ENCODE results near the gene PIK3C2G.

The PIK3C2G gene

GRCh38 chr12:18552829-18553228, 291.5 kb downstream of the PIK3C2G start:
- no peak overlapping the region for H3K4me3 ChIP-seq (ENCODE audit: low read depth in 1 of 2, low read length in 2 of 2)
- no peaks in the 10 kb centered on the region for H4K20me1 ChIP-seq (ENCODE audit: insufficient read depth, low read length)
- no peak overlapping the region for H3K9ac ChIP-seq (ENCODE audit: low read depth, low read length)
- no peak overlapping the region for H2AFZ ChIP-seq (ENCODE audit: low read depth, low read length)
- no peak overlapping the region for H3K4me2 ChIP-seq (ENCODE audit: insufficient read depth, low read length)
- no peaks in the 10 kb centered on the region for H3K27me3 ChIP-seq (ENCODE audit: insufficient read depth, low read length, poor library complexity)
- no peak overlapping the region for H3K27ac ChIP-seq (ENCODE audit: low read length)
- no peaks in the 10 kb centered on the region for H3K9me3 ChIP-seq (ENCODE audit: insufficient read depth, low read length, severe bottlenecking)
- ATAC-seq (ENCODE audit: insufficient read depth, low read depth) (no peak), DNase-seq (no peak)
- no peaks in the 10 kb centered on the region for H3K79me2 ChIP-seq (ENCODE audit: insufficient read depth, low read length)
- TF ChIP-seq CTCF (IDR thresholded peaks at IDR 0.05; ENCODE audit: borderline replicate concordance, extremely low read depth, low read length, poor library complexity, severe bottlenecking) (peak; percentile 20), EZH2 (IDR thresholded peaks at IDR 0.05; ENCODE audit: borderline replicate concordance, low read depth, low read length, severe bottlenecking) (no peak)
- H3K36me3 ChIP-seq (ENCODE audit: insufficient read depth, low read length) = no peaks in the 10 kb centered on the region
- H3K4me1 ChIP-seq (ENCODE audit: insufficient read depth, low read length) = no peaks in the 10 kb centered on the region

DNA sequence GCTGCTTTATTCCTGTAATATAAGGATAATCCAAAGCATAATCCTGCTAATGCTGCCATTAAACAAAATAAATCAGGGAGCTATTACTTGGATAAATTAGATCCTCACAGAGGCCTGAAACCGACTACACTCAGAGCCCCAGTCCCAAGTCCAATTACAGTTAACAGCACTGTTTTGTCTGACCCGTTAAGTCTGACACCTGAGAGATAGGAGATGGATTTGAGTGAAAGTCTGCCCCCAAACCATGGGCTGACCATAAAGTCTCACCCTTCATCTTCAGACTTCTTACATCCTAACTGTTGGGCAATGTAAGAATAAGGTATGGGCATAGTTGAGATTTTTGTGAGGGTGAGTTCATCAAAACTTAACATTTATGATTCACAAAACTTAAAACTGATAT, 294.8 kb downstream of the PIK3C2G start:
- H3K9ac ChIP-seq (ENCODE audit: low read depth, low read length) = no peak overlapping the region
- H3K9me3 ChIP-seq (ENCODE audit: insufficient read depth, low read length, severe bottlenecking) = no peaks in the 10 kb centered on the region
- no peak overlapping the region for H3K4me2 ChIP-seq (ENCODE audit: insufficient read depth, low read length)
- no peaks in the 10 kb centered on the region for H4K20me1 ChIP-seq (ENCODE audit: insufficient read depth, low read length)
- H3K27me3 ChIP-seq (ENCODE audit: insufficient read depth, low read length, poor library complexity) = no peaks in the 10 kb centered on the region
- H2AFZ ChIP-seq (ENCODE audit: low read depth, low read length) = no peak overlapping the region
- H3K79me2 ChIP-seq (ENCODE audit: insufficient read depth, low read length) = no peaks in the 10 kb centered on the region
- no peaks in the 10 kb centered on the region for H3K36me3 ChIP-seq (ENCODE audit: insufficient read depth, low read length)
- TF ChIP-seq EZH2 (IDR thresholded peaks at IDR 0.05; ENCODE audit: borderline replicate concordance, low read depth, low read length, severe bottlenecking) = no peak
- no peak for TF ChIP-seq CTCF (IDR thresholded peaks at IDR 0.05; ENCODE audit: borderline replicate concordance, extremely low read depth, low read length, poor library complexity, severe bottlenecking)
- ATAC-seq (ENCODE audit: insufficient read depth, low read depth) (no peak), DNase-seq (no peak)
- H3K4me3 ChIP-seq (ENCODE audit: low read depth in 1 of 2, low read length in 2 of 2) = no peak overlapping the region
- H3K27ac ChIP-seq (ENCODE audit: low read length) = no peak overlapping the region
- no peaks in the 10 kb centered on the region for H3K4me1 ChIP-seq (ENCODE audit: insufficient read depth, low read length)

GRCh38 chr12:18559242-18559641, 297.9 kb downstream of the PIK3C2G start:
- Histone ChIP-seq H3K27ac (ENCODE audit: low read length) (no peak overlapping the region), H3K27me3 (ENCODE audit: insufficient read depth, low read length, poor library complexity) (no peaks in the 10 kb centered on the region), H3K79me2 (ENCODE audit: insufficient read depth, low read length) (no peaks in the 10 kb centered on the region), H3K4me1 (ENCODE audit: insufficient read depth, low read length) (no peaks in the 10 kb centered on the region), H3K9me3 (ENCODE audit: insufficient read depth, low read length, severe bottlenecking) (no peaks in the 10 kb centered on the region), H3K9ac (ENCODE audit: low read depth, low read length) (no peak overlapping the region), H3K4me3 (ENCODE audit: low read depth in 1 of 2, low read length in 2 of 2) (no peak overlapping the region), H4K20me1 (ENCODE audit: insufficient read depth, low read length) (no peaks in the 10 kb centered on the region), H3K4me2 (ENCODE audit: insufficient read depth, low read length) (no peak overlapping the region), H3K36me3 (ENCODE audit: insufficient read depth, low read length) (no peaks in the 10 kb centered on the region), H2AFZ (ENCODE audit: low read depth, low read length) (no peak overlapping the region)
- DNase-seq (no peak), ATAC-seq (ENCODE audit: insufficient read depth, low read depth) (no peak)
- TF ChIP-seq CTCF (IDR thresholded peaks at IDR 0.05; ENCODE audit: borderline replicate concordance, extremely low read depth, low read length, poor library complexity, severe bottlenecking) (no peak), EZH2 (IDR thresholded peaks at IDR 0.05; ENCODE audit: borderline replicate concordance, low read depth, low read length, severe bottlenecking) (no peak)

DNA sequence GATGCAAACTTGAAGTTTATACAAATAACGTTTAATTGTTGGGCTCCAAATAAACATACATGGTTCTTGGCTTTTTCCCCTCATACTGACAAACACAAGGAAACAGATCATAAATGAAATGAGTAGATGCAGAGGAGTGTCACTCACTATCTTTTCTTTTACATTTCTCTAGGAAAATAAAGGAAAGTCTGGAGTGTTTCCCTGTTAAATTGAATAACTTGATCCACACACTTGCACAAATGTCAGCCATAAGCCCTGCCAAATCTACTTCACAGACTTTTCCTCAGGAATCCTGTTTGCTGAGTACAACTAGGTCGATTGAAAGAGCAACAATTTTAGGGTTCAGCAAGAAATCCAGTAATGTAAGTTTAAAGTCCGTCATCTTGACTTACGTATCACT, 301.2 kb downstream of the PIK3C2G start:
- no peak for ATAC-seq (ENCODE audit: insufficient read depth, low read depth)
- H3K27ac ChIP-seq (ENCODE audit: low read length) = no peak overlapping the region

More for the DNA sequence above, 301.2 kb downstream of the PIK3C2G start:
- no peak overlapping the region for H3K9ac ChIP-seq (ENCODE audit: low read depth, low read length)
- TF ChIP-seq EZH2 (IDR thresholded peaks at IDR 0.05; ENCODE audit: borderline replicate concordance, low read depth, low read length, severe bottlenecking) = no peak
- TF ChIP-seq CTCF (IDR thresholded peaks at IDR 0.05; ENCODE audit: borderline replicate concordance, extremely low read depth, low read length, poor library complexity, severe bottlenecking) = no peak
- H4K20me1 ChIP-seq (ENCODE audit: insufficient read depth, low read length) = no peaks in the 10 kb centered on the region
- no peaks in the 10 kb centered on the region for H3K79me2 ChIP-seq (ENCODE audit: insufficient read depth, low read length)
- H3K27me3 ChIP-seq (ENCODE audit: insufficient read depth, low read length, poor library complexity) = no peaks in the 10 kb centered on the region
- H3K4me1 ChIP-seq (ENCODE audit: insufficient read depth, low read length) = no peaks in the 10 kb centered on the region
- no peak overlapping the region for H3K4me2 ChIP-seq (ENCODE audit: insufficient read depth, low read length)
- no peaks in the 10 kb centered on the region for H3K36me3 ChIP-seq (ENCODE audit: insufficient read depth, low read length)
- DNase-seq = no peak
- no peaks in the 10 kb centered on the region for H3K9me3 ChIP-seq (ENCODE audit: insufficient read depth, low read length, severe bottlenecking)
- no peak overlapping the region for H3K4me3 ChIP-seq (ENCODE audit: low read depth in 1 of 2, low read length in 2 of 2)
- no peak overlapping the region for H2AFZ ChIP-seq (ENCODE audit: low read depth, low read length)

All from DND-41 (cell line).